HG03521 (cell line): ENCODE measurements around the gene TP53RK.
"Not testable (repeated sequence)": the region's sequence is repeated elsewhere in the genome, so short reads cannot be mapped to it uniquely, and the experiment has no call there.

Source experiments
- ATAC-seq: cut with Tn5 transposase; IDR thresholded peaks from one replicate; pipeline ENCODE4 v1.9.1; 2021; ENCODE audit warnings: mild to moderate bottlenecking, moderate library complexity; ENCODE audit not compliant: unreplicated experiment

Gene TP53RK

GRCh38 chr20:46683939-46684750, 5.1 kb downstream of the TP53RK start:
- ATAC-seq, result no peak

- ATAC-seq, result no peak
Measured at GRCh38 chr20:46683668-46683938, 5.6 kb downstream of the TP53RK start.

GRCh38 chr20:46683011-46683667, 6.1 kb downstream of the TP53RK start:
- no peak for ATAC-seq

GRCh38 chr20:46682063-46682821, 7.0 kb downstream of the TP53RK start:
- no peak for ATAC-seq

GRCh38 chr20:46681032-46681854, 8.0 kb downstream of the TP53RK start:
- no peak for ATAC-seq

GRCh38 chr20:46680684-46681031, 8.6 kb downstream of the TP53RK start:
- ATAC-seq, result no peak

GRCh38 chr20:46678516-46678915, 10.7 kb downstream of the TP53RK start:
- ATAC-seq, result no peak

GRCh38 chr20:46677608-46678007, 11.6 kb downstream of the TP53RK start:
- ATAC-seq, result no peak

- not testable (repeated sequence) for ATAC-seq
Measured at GRCh38 chr20:46676649-46677316, 12.5 kb downstream of the TP53RK start.

GRCh38 chr20:46674253-46675083, 14.8 kb downstream of the TP53RK start:
- no peak for ATAC-seq

- ATAC-seq, result no peak
Measured at GRCh38 chr20:46673394-46674252, 15.6 kb downstream of the TP53RK start.

- no peak for ATAC-seq
Measured at GRCh38 chr20:46672543-46673148, 16.6 kb downstream of the TP53RK start.

GRCh38 chr20:46671866-46672542, 17.2 kb downstream of the TP53RK start:
- no peak for ATAC-seq

GRCh38 chr20:46670585-46671584, 18.4 kb downstream of the TP53RK start:
- no peak for ATAC-seq

GRCh38 chr20:46670228-46670584, 19.0 kb downstream of the TP53RK start:
- ATAC-seq, result no peak

GRCh38 chr20:46666818-46667515, 22.3 kb downstream of the TP53RK start:
- no peak for ATAC-seq
